Neural cell (in vitro differentiated cells): ENCODE results near the gene CHPF. TPM values are rescaled to one million over a fixed set of nuclear protein-coding genes. Genes with fewer than 3 reads are reported as not detected.

Experiments
- H2AFZ ChIP-seq: fragments of 200-600, 300-800 bp; sonication (generic), shearing (Covaris generic); 2 replicates; pipeline ENCODE4 v1.6.0; 2014; ENCODE audit warnings: low read depth, mild to moderate bottlenecking, antibody characterized with exemption, low read length, moderate library complexity
- H3F3A ChIP-seq: fragments of 200-600 bp; shearing (Covaris generic); 2 replicates; pipeline ENCODE4 v1.6.1; 2016; ENCODE audit warnings: mild to moderate bottlenecking, moderate library complexity, mixed read lengths, antibody characterized with exemption, low read length; ENCODE audit not compliant: insufficient read depth, poor library complexity, severe bottlenecking
- H3K27ac ChIP-seq: fragments of 200-600, 300-800 bp; sonication (generic), shearing (Covaris generic); 2 replicates; pipeline ENCODE4 v1.5.1; 2014; ENCODE audit warnings: mild to moderate bottlenecking, low read length, moderate library complexity
- H3K27me3 ChIP-seq: fragments of 300-800, 200-600 bp; sonication (generic), shearing (Covaris generic); 2 replicates; pipeline ENCODE4 v1.6.0; 2014; ENCODE audit warnings: mild to moderate bottlenecking, low read depth, low read length, moderate library complexity; ENCODE audit not compliant: insufficient read depth
- H3K36me3 ChIP-seq: fragments of 300-800, 200-600 bp; sonication (generic), shearing (Covaris generic); 2 replicates; pipeline ENCODE4 v1.5.1; 2014; ENCODE audit warnings: mild to moderate bottlenecking, antibody characterized with exemption, low read length, moderate library complexity; ENCODE audit not compliant: insufficient read depth
- H3K4me2 ChIP-seq: fragments of 300-800, 200-600 bp; sonication (generic), shearing (Covaris generic); 2 replicates; pipeline ENCODE4 v1.6.0; 2014; ENCODE audit warnings: mild to moderate bottlenecking, low read length
- H3K4me3 ChIP-seq: fragments of 300-800, 200-600 bp; sonication (generic), shearing (Covaris generic); 2 replicates; pipeline ENCODE4 v1.5.1; 2014; ENCODE audit warnings: mild to moderate bottlenecking, low read length, moderate library complexity
- H3K79me2 ChIP-seq: fragments of 200-600 bp; shearing (Covaris generic); replicated peaks from 2 replicates; pipeline ENCODE4 v1.6.0; 2014; ENCODE audit warnings: mild to moderate bottlenecking, low read length, moderate library complexity; ENCODE audit not compliant: insufficient read depth
- H3K9ac ChIP-seq: fragments of 300-800, 200-600 bp; sonication (generic), shearing (Covaris generic); 2 replicates; pipeline ENCODE4 v1.6.1; 2016; ENCODE audit warnings: mild to moderate bottlenecking, low read length, mixed read lengths
- H3K9me2 ChIP-seq: fragments of 200-600 bp; shearing (Covaris generic); 2 replicates; pipeline ENCODE4 v1.6.1; 2016; ENCODE audit warnings: mild to moderate bottlenecking, low read length, mixed read lengths; ENCODE audit not compliant: insufficient read depth
- H3K9me3 ChIP-seq: fragments of 200-600, 300-800 bp; sonication (generic), shearing (Covaris generic); 2 replicates; pipeline ENCODE4 v1.6.1; 2016; ENCODE audit warnings: mild to moderate bottlenecking, mixed run types, low read length, moderate library complexity, mixed read lengths
- H4K20me1 ChIP-seq: fragments of 200-600 bp; shearing (Covaris generic); 2 replicates; pipeline ENCODE4 v1.6.1; 2016; ENCODE audit warnings: mild to moderate bottlenecking, mixed run types; ENCODE audit not compliant: insufficient read depth
- EP300 ChIP-seq: fragments of 450-650 bp; conservative IDR thresholded peaks from 2 replicates; pipeline ENCODE4 v1.6.1; 2014; ENCODE audit warnings: antibody characterized with exemption, mild to moderate bottlenecking, moderate library complexity; ENCODE audit not compliant: poor library complexity, severe bottlenecking
- EZH2 ChIP-seq: fragments of 200-600, 300-800 bp; shearing (Covaris generic), sonication (generic); IDR thresholded peaks from 2 replicates; pipeline ENCODE4 v1.6.1; 2014; ENCODE audit warnings: antibody characterized with exemption, low read length, borderline replicate concordance, mild to moderate bottlenecking; ENCODE audit not compliant: insufficient read depth, poor library complexity, severe bottlenecking
- POLR2AphosphoS5 ChIP-seq: IDR thresholded peaks from 2 replicates; pipeline ENCODE4 v1.6.1; 2012
- RAD21 ChIP-seq: fragments of 450-650 bp; conservative IDR thresholded peaks from 2 replicates; pipeline ENCODE4 v1.6.1; 2014; ENCODE audit warnings: antibody characterized with exemption, mild to moderate bottlenecking, moderate library complexity
- TAF1 ChIP-seq: IDR thresholded peaks from 2 replicates; pipeline ENCODE4 v1.6.1; 2012; ENCODE audit warnings: low read depth
- polyA plus RNA-seq: library from polyadenylated mRNA; depleted of rRNA; stranded (reverse); fragments of >200 nt; gene quantifications from 2 replicates; pipeline ENCODE4 v1.2.3, GENCODE V29; 2014
- TF ChIP-seq, protein P1 (sequence below): IDR thresholded peaks from 2 replicates; pipeline ENCODE4 v1.6.1; 2012; ENCODE audit warnings: borderline replicate concordance
- TF ChIP-seq, protein P2 (sequence below): fragments of 450-650 bp; IDR thresholded peaks from 2 replicates; pipeline ENCODE4 v1.5.1; 2014; ENCODE audit warnings: antibody characterized with exemption, mild to moderate bottlenecking, moderate library complexity; ENCODE audit not compliant: poor library complexity, severe bottlenecking

Gene CHPF
- polyA plus RNA-seq, 1 donor from 2014 or later = 28.6 TPM

DNA sequence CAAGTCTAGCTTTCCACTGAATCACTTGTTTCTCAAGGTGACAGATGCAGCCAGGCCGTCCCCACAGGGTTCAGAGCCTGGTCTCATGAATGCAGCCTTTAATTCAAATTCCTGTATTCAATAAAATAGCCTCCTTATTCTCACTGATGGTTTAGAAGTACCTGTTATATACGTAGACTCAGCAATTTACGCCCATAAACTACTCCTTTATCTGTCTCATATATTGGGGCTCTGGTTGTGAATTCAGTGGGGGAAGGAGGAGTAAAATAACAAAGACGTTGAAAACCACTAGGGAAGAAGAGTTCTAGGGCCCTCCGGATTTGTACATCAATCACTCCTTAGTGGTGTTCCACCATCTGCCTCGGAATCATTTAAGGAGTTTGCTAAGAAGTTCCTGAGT lies 26.0 kb upstream of the CHPF start:
- peaks cover 5% of the 10 kb centered on the region for H3K79me2 ChIP-seq
- no peak overlapping the region for H3K27ac ChIP-seq
- no peaks in the 10 kb centered on the region for H3K9me2 ChIP-seq
- H3K9me3 ChIP-seq = no peaks in the 10 kb centered on the region
- TF ChIP-seq EZH2 = no peak
- TF ChIP-seq EP300 = no peak
- TF ChIP-seq, protein P1, sequence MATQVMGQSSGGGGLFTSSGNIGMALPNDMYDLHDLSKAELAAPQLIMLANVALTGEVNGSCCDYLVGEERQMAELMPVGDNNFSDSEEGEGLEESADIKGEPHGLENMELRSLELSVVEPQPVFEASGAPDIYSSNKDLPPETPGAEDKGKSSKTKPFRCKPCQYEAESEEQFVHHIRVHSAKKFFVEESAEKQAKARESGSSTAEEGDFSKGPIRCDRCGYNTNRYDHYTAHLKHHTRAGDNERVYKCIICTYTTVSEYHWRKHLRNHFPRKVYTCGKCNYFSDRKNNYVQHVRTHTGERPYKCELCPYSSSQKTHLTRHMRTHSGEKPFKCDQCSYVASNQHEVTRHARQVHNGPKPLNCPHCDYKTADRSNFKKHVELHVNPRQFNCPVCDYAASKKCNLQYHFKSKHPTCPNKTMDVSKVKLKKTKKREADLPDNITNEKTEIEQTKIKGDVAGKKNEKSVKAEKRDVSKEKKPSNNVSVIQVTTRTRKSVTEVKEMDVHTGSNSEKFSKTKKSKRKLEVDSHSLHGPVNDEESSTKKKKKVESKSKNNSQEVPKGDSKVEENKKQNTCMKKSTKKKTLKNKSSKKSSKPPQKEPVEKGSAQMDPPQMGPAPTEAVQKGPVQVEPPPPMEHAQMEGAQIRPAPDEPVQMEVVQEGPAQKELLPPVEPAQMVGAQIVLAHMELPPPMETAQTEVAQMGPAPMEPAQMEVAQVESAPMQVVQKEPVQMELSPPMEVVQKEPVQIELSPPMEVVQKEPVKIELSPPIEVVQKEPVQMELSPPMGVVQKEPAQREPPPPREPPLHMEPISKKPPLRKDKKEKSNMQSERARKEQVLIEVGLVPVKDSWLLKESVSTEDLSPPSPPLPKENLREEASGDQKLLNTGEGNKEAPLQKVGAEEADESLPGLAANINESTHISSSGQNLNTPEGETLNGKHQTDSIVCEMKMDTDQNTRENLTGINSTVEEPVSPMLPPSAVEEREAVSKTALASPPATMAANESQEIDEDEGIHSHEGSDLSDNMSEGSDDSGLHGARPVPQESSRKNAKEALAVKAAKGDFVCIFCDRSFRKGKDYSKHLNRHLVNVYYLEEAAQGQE = no peak
- TF ChIP-seq, protein P2, sequence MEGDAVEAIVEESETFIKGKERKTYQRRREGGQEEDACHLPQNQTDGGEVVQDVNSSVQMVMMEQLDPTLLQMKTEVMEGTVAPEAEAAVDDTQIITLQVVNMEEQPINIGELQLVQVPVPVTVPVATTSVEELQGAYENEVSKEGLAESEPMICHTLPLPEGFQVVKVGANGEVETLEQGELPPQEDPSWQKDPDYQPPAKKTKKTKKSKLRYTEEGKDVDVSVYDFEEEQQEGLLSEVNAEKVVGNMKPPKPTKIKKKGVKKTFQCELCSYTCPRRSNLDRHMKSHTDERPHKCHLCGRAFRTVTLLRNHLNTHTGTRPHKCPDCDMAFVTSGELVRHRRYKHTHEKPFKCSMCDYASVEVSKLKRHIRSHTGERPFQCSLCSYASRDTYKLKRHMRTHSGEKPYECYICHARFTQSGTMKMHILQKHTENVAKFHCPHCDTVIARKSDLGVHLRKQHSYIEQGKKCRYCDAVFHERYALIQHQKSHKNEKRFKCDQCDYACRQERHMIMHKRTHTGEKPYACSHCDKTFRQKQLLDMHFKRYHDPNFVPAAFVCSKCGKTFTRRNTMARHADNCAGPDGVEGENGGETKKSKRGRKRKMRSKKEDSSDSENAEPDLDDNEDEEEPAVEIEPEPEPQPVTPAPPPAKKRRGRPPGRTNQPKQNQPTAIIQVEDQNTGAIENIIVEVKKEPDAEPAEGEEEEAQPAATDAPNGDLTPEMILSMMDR = no peak
- no peak for TF ChIP-seq POLR2AphosphoS5
- no peak for TF ChIP-seq RAD21
- no peak for TF ChIP-seq TAF1
- no peaks in the 10 kb centered on the region for H4K20me1 ChIP-seq
- H3K4me2 ChIP-seq = no peak overlapping the region
- peak overlapping the region; percentile 69 for H3K4me3 ChIP-seq
- H3K27me3 ChIP-seq = no peaks in the 10 kb centered on the region
- no peak overlapping the region for H2AFZ ChIP-seq
- no peak overlapping the region for H3K9ac ChIP-seq
- no peaks in the 10 kb centered on the region for H3K36me3 ChIP-seq
- H3F3A ChIP-seq = no peaks in the 10 kb centered on the region

GRCh38 chr2:219569041-219569440 lies 25.4 kb upstream of the CHPF start:
- no peaks in the 10 kb centered on the region for H3K27me3 ChIP-seq
- H3K9me2 ChIP-seq = no peaks in the 10 kb centered on the region
- no peak overlapping the region for H2AFZ ChIP-seq
- no peak overlapping the region for H3K4me3 ChIP-seq
- no peaks in the 10 kb centered on the region for H3F3A ChIP-seq
- H4K20me1 ChIP-seq = no peaks in the 10 kb centered on the region
- H3K79me2 ChIP-seq = peaks cover 5% of the 10 kb centered on the region
- H3K27ac ChIP-seq = no peak overlapping the region
- no peak overlapping the region for H3K4me2 ChIP-seq
- no peaks in the 10 kb centered on the region for H3K36me3 ChIP-seq
- H3K9me3 ChIP-seq = no peaks in the 10 kb centered on the region
- no peak overlapping the region for H3K9ac ChIP-seq
- TF ChIP-seq EP300 (no peak), EZH2 (no peak), TAF1 (no peak)
- TF ChIP-seq, protein P1 = no peak
